ENCODE results near the gene CNKSR3.

CNKSR3 gene

DNA sequence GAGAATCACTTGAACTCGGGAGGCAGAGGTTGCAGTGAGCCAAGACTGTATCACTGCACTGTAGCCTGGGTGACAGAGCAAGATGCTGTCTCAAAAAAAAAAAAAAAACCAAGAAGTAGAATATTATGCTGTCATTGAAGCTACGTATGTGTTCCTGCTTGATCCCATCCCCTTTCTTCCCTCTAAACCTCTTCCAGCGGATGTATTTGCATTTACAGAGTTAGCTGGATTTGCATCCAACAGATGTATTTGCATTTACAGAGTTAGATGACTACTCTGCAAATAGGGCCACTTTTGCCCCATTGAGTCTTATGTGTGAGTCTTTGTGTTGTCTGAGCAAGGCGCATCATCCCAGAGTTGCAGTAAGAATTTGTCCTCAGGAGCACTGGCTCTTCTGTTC lies 128.9 kb downstream of the CNKSR3 start:
- DNase-seq (ENCODE audit: low spot score), result no peak

DNA sequence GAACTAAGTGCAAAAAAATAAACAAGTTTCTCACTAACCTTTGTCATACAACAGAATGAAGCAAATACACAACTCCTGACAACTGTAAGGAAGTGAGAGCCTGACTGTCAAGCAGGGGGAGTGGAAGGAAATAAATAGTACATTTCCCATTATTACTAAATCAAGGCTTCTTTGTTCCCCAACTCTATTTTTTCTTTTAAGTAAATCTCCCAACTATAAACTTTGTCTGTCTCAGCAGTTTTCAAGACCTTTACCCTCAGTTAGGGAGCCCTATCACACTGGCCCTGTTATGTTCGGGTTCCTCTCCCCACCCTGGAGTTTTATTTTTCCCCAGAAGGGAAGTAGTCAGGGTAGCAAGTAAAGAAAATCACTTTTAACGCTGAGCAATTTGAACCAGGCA lies 129.7 kb downstream of the CNKSR3 start:
- DNase-seq (ENCODE audit: low spot score), result no peak

GRCh38 chr6:154379585-154379984 lies 130.9 kb downstream of the CNKSR3 start:
- DNase-seq (ENCODE audit: low spot score), result no peak

GRCh38 chr6:154378518-154378917 lies 132.0 kb downstream of the CNKSR3 start:
- no peak for DNase-seq (ENCODE audit: low spot score)

GRCh38 chr6:154377726-154378125 lies 132.8 kb downstream of the CNKSR3 start:
- no peak for DNase-seq (ENCODE audit: low spot score)

DNA sequence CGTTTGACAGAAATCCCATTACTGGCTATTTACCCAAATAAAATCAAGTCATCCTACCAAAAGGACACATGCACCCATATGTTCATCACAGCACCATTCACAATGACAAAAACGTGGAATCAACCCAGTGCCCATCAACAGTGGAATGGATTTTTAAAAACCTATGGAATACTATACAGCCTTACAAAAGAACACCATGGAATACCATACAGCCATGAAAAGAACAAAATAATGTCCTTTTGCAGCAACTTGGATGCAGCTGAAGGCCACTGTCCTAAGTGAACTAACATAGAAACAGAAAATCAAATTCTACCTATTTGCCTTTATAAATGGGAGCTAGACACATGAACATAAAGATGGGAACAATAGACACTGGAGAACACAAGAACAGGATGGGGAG lies 136.5 kb downstream of the CNKSR3 start:
- no peak for DNase-seq (ENCODE audit: low spot score)

GRCh38 chr6:154371281-154371680 lies 139.2 kb downstream of the CNKSR3 start:
- DNase-seq (ENCODE audit: low spot score), result no peak

DNA sequence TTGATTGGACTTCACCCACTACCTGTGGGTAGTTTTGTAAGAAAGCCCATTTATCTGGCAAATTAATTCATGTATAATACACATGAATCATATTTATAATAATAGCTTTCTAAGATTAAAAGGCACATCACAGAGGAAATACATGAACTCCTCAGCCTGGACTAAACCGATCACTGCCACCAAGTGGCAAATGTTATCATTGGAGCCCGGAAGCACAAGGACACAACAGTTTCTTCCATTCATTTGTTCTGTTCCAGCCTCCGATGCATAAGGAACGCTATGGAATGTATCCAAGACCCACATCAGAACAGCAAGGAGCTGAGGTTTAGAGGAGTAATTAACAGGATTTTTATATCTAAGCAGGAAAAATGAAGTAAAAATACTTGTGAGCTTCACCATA lies 139.9 kb downstream of the CNKSR3 start:
- peak; percentile 53 for DNase-seq (ENCODE audit: low spot score)

GRCh38 chr6:154367839-154368695 lies 142.4 kb downstream of the CNKSR3 start:
- no peak for DNase-seq (ENCODE audit: low spot score)

- no peak for DNase-seq (ENCODE audit: low spot score)
These were observed 143.1 kb downstream of the CNKSR3 start for GRCh38 chr6:154367336-154367735.

- DNase-seq (ENCODE audit: low spot score), result no peak
These were observed 146.7 kb downstream of the CNKSR3 start for GRCh38 chr6:154363821-154364220.

- no peak for DNase-seq (ENCODE audit: low spot score)
These were observed 149.0 kb downstream of the CNKSR3 start for GRCh38 chr6:154361476-154361875.

DNA sequence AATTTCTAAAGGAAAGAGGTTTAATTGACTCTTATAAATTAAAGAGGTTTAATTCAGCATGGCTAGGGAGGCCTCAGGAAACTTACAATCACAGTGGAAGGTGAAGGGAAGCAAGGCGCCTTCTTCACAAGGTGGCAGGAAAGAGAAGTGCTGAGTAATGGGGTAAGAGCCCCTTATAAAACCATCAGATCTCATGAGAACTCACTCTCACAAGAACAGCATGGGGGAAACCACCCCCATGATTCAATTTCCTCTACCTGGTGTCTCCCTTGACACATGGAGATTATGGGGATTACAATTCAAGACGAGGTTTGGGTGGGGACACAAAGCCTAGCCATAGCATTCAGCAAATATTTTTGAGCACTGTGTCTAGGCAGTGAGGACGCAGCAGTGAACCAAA lies 150.0 kb downstream of the CNKSR3 start:
- no peak for DNase-seq (ENCODE audit: low spot score)

GRCh38 chr6:154359679-154360078 lies 150.8 kb downstream of the CNKSR3 start:
- no peak for DNase-seq (ENCODE audit: low spot score)

DNA sequence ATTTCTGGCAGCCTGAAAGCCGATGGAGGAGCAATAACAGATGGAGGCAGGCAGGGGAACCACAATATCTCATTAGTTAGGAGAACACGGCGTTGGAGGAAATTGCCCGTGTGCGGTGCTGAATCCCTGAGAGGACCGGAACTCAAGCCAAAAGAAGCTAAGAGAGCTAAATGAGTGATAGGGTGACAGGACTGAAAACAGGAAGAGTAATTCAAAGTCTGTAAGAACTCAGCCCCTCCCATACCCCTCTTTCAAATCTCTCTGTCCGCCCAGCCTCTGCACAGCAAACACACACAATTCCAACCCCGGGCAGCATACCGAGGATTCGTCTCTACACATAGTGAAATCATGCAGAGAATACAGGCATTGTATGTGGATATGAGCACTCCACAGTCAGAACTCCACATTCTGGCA lies 151.3 kb downstream of the CNKSR3 start:
- DNase-seq (ENCODE audit: low spot score), result no peak

DNA sequence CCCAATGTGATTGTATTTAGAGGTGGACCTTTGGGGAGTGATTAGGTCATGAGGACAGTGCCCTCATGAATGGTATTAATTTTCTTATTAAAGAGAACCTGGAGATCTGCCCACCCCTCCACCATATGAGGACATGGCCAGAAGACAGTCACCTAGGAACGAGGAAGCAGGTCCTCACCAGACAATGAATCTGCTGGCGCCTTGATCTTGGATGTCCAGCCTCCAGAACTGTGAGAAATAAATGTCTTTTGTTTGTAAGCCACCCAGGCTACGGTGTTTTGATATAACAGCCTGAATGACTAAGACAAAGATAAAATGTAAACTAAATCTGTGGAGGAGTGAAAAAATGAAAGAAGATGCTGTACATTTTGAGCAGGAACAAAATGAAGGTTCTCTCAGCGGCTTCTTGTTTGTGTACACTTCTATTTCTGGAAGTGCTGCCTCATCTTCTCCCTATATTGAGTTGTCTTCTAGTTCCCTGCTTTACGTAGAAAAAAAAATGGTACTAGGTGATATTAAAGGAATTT lies 152.4 kb downstream of the CNKSR3 start:
- DNase-seq (ENCODE audit: low spot score), result no peak

- no peak for DNase-seq (ENCODE audit: low spot score)
These were observed 153.8 kb downstream of the CNKSR3 start, which contains the start of gene IPCEF1 for GRCh38 chr6:154356690-154357089. IPCEF1 (minus strand) TSS chr6:154356803; CDS start chr6:154265947, 90,856 bp downstream.

- no peak for DNase-seq (ENCODE audit: low spot score)
These were observed 154.4 kb downstream of the CNKSR3 start for GRCh38 chr6:154356113-154356512.

GRCh38 chr6:154354265-154354777 lies 156.2 kb downstream of the CNKSR3 start:
- no peak for DNase-seq (ENCODE audit: low spot score)

DNA sequence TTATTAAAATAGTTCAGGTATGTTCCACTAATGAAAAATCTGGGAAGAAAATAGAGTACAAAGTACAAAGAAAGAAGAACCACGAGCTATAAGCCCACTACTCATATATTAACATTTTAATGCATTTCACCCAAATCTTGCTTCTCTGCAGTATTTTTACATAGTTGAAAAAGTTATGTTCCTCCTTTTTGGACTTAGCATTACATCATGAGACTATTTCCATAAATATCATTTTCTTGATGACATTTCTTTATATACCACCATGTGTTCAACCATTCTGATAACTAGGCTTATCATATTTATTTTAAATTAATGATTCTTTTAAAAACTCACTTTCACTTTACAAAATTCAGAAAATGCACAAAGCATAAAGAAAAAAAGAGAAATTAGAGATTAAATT lies 156.9 kb downstream of the CNKSR3 start:
- DNase-seq (ENCODE audit: low spot score), result no peak

DNA sequence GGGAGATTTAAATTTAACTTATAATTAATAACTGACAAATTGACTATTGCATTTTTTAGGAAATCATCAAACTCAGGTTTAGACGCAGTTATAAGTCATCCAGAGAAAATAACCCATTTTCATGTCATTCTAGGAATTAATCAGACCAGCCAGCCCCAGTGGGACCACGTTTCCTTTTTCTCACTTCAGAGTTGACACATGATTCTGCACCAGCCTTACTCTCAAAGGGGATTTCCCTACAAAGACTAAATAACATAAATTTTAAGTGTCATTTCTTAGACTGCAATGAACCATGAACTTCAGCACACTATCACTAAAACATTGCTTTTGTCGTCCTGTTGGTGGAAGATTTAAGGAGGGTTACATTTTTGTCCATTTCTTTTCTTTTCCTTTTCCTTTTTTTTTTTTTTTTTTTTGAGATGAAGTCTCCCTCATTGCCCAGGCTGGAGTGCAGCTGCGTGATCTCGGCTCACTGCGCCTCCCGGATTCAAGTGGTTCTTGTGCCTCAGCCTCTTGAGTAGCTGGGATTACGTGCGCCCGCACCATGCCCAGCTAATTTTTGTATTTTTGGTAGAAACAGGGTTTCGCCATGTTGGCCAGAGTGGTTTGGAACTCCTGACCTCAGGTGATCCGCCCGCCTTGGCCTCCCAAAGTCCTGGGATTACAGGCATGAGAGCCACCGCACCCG lies 157.4 kb downstream of the CNKSR3 start:
- DNase-seq (ENCODE audit: low spot score), result no peak

DNA sequence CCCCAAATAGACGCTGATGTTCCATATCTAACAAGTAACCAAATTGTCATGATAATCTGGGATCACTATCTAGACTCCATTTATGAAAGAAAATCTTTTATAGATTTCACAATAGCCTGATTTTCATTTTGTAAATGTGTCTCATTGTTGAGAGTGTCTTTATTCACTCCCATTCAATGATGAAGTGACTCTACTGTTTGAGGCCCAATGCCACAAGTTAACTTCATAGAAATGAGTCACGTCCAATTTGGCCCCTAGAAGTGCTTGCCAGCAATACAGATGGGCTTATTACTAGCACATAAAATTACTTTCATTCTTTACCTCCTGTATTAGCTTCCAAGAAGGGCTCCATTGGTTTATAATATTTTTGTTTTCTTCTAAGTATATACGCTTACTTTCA lies 160.2 kb downstream of the CNKSR3 start:
- no peak for DNase-seq (ENCODE audit: low spot score)

DNA sequence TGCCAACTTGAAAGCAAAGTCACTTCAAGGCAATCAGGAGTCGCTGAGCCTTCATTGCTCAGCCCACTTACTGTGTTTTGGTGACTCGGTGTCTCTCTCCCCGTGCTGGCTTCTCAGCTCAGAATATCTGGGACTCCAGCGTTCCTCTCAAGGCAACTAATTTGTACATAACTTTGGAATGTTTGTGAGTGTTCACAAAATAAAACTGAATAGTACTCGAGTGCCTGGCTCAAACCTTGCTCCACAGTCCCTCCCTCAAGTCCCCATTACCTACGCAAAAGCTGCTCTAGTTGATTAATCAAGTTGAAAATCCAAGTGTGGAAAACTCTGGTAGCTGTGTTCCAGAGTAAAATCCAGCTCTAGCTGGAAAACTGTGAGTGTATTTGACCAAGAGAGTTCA lies 162.5 kb downstream of the CNKSR3 start:
- no peak for DNase-seq (ENCODE audit: low spot score)
